GM19099 (cell line): Measurements from ENCODE around the gene MAEA.

Experiments
- POLR2A ChIP-seq: IDR thresholded peaks from 3 replicates; pipeline ENCODE4 v1.6.1; 2011; ENCODE audit warnings: low read depth; ENCODE audit not compliant: insufficient read length; ENCODE audit errors: extremely low read depth

Gene MAEA

GRCh38 chr4:1382776-1383727, 93.4 kb downstream of the MAEA start:
- no peak for TF ChIP-seq POLR2A

GRCh38 chr4:1383728-1384591, 94.3 kb downstream of the MAEA start:
- no peak for TF ChIP-seq POLR2A

GRCh38 chr4:1384675-1385372, 95.1 kb downstream of the MAEA start:
- TF ChIP-seq POLR2A: no peak

- no peak for TF ChIP-seq POLR2A
Observed at GRCh38 chr4:1385373-1386340, 96.0 kb downstream of the MAEA start.
